CD14-positive monocyte (primary cell): ENCODE measurements around the gene ASTN1. TPM values are rescaled to one million over a fixed set of nuclear protein-coding genes. Genes with fewer than 3 reads are reported as not detected.

Experiments
- DNase-seq, 3 donors: peaks; one replicate each; pipeline ENCODE4 v3.0.0-alpha.2; 2011 to 2022
- H2AFZ ChIP-seq: 2 replicates; pipeline ENCODE4 v1.6.0; 2012; ENCODE audit warnings: mild to moderate bottlenecking, low read depth, low read length, inconsistent platforms; ENCODE audit not compliant: insufficient read depth, poor library complexity, severe bottlenecking
- H3K27ac ChIP-seq, 2 donors: 1 replicate in 1 of 2; 2 replicates in 1 of 2; pipeline ENCODE4 v1.5.1; 2012 to 2013; ENCODE audit warnings: low read length in 2 of 2, control low read depth in 1 of 2, inconsistent platforms in 1 of 2, low read depth in 1 of 2, mild to moderate bottlenecking in 1 of 2
- H3K27me3 ChIP-seq, 2 donors: one replicate each; pipeline versions ENCODE4 v1.6.0 to v1.6.1; 2011 to 2013; ENCODE audit warnings: low read length in 2 of 2; ENCODE audit not compliant: control insufficient read depth in 2 of 2, insufficient read depth in 2 of 2
- H3K36me3 ChIP-seq, 2 donors: replicated peaks in 1 of 2; 1 replicate in 1 of 2; 2 replicates in 1 of 2; pipeline versions ENCODE4 v1.5.1 to v1.6.1; 2012 to 2013; ENCODE audit warnings: low read length in 2 of 2, control low read depth in 1 of 2, inconsistent platforms in 1 of 2, mild to moderate bottlenecking in 1 of 2; ENCODE audit not compliant: insufficient read depth in 2 of 2, control insufficient read depth in 1 of 2
- H3K4me1 ChIP-seq, 2 donors: 1 replicate in 1 of 2; 2 replicates in 1 of 2; pipeline versions ENCODE4 v1.5.1 to v1.6.1; 2012 to 2013; ENCODE audit warnings: low read length in 2 of 2, control low read depth in 1 of 2, inconsistent platforms in 1 of 2, mild to moderate bottlenecking in 1 of 2, moderate library complexity in 1 of 2; ENCODE audit not compliant: insufficient read depth in 2 of 2, control insufficient read depth in 1 of 2
- H3K4me2 ChIP-seq: replicated peaks from 2 replicates; pipeline ENCODE3; 2012; ENCODE audit warnings: low read length, moderate library complexity, mild to moderate bottlenecking; ENCODE audit not compliant: poor library complexity, severe bottlenecking; ENCODE audit errors: extremely low read depth
- H3K4me3 ChIP-seq, 3 experiments: fragments of 200-600 bp in 1 of 3; sonication (generic) in 1 of 3; replicated peaks in 1 of 3; 1 replicate in 2 of 3; 2 replicates in 1 of 3; pipeline ENCODE4 v1.5.1; 2011 to 2013; ENCODE audit warnings: low read length in 3 of 3, mild to moderate bottlenecking in 3 of 3, control low read depth in 2 of 3, low read depth in 2 of 3, inconsistent platforms in 1 of 3, moderate library complexity in 1 of 3
- H3K79me2 ChIP-seq: 2 replicates; pipeline ENCODE4 v1.6.0; 2012; ENCODE audit warnings: mild to moderate bottlenecking, control low read depth, inconsistent platforms, low read length, moderate library complexity; ENCODE audit not compliant: insufficient read depth
- H3K9ac ChIP-seq: 2 replicates; pipeline ENCODE4 v1.6.0; 2017; ENCODE audit warnings: low read length, mild to moderate bottlenecking; ENCODE audit not compliant: insufficient read depth, poor library complexity, severe bottlenecking
- H3K9me3 ChIP-seq, 2 donors: replicated peaks in 1 of 2; 1 replicate in 1 of 2; 2 replicates in 1 of 2; pipeline versions ENCODE4 v1.5.1 to v1.6.1; 2012 to 2013; ENCODE audit warnings: low read length in 2 of 2, control low read depth in 1 of 2; ENCODE audit not compliant: control insufficient read depth in 1 of 2, insufficient read depth in 1 of 2
- H4K20me1 ChIP-seq: 2 replicates; pipeline ENCODE4 v1.6.0; 2012; ENCODE audit warnings: mild to moderate bottlenecking, low read length, control low read depth, moderate library complexity; ENCODE audit not compliant: insufficient read depth
- H3K27ac Mint-ChIP-seq, 7 donors: one replicate each; pipeline ENCODE4 v1.8.0; 2020; ENCODE audit warnings: mild to moderate bottlenecking in 7 of 7, mixed read lengths in 7 of 7, moderate library complexity in 6 of 7, inconsistent platforms in 2 of 7
- H3K27me3 Mint-ChIP-seq, 3 donors: one replicate each; pipeline ENCODE4 v1.8.0; 2021 to 2022; ENCODE audit warnings: low read depth in 3 of 3, mild to moderate bottlenecking in 3 of 3, mixed read lengths in 3 of 3, moderate library complexity in 3 of 3, inconsistent platforms in 1 of 3
- H3K36me3 Mint-ChIP-seq, 2 donors: one replicate each; pipeline ENCODE4 v1.8.0; 2020; ENCODE audit warnings: mixed read lengths in 2 of 2, inconsistent platforms in 1 of 2, mild to moderate bottlenecking in 1 of 2
- H3K4me1 Mint-ChIP-seq: one replicate; pipeline ENCODE4 v1.8.0; 2020; ENCODE audit warnings: mild to moderate bottlenecking, mixed read lengths
- H3K4me3 Mint-ChIP-seq, 2 donors: one replicate each; pipeline ENCODE4 v1.8.0; 2020; ENCODE audit warnings: mild to moderate bottlenecking in 2 of 2, mixed read lengths in 2 of 2, moderate library complexity in 1 of 2
- H3K9me3 Mint-ChIP-seq, 7 donors: one replicate each; pipeline ENCODE4 v1.8.0; 2020 to 2022; ENCODE audit warnings: mixed read lengths in 7 of 7, mild to moderate bottlenecking in 6 of 7, moderate library complexity in 6 of 7, inconsistent platforms in 2 of 7
- WGBS: methylation state at CpG from one replicate; pipeline ENCODE4 v1.1.5; 2013; ENCODE audit warnings: missing lambda C conversion rate; ENCODE audit not compliant: insufficient coverage; 5-methylcytosine and 5-hydroxymethylcytosine counted together
- intact Hi-C, 2 donors: fragments of 100-400 bp; cut with micrococcal nuclease; formaldehyde crosslinking; loops; one replicate each; pipeline versions ENCODE4 v1.15.0 to v1.15.1; 2023
- polyA plus RNA-seq, 3 donors: library from polyadenylated mRNA; depleted of rRNA in 1 of 3; unstranded in 2 of 3; stranded (reverse) in 1 of 3; fragments of 300-500 nt in 2 of 3; fragments of >200 nt in 1 of 3; fragmentation: Illumina TruSeq in 2 of 3; gene quantifications; 1 replicate in 2 of 3; 2 replicates in 1 of 3; pipeline ENCODE4 v1.2.3, GENCODE V29; 2012 to 2021
- TF ChIP-seq, protein P1 (sequence below): fragments of 200-600 bp; IDR thresholded peaks from one replicate; pipeline ENCODE4 v1.8.0; 2022; ENCODE audit warnings: antibody characterized with exemption, mild to moderate bottlenecking

ASTN1 gene
- polyA plus RNA-seq, 3 donors: not detected

DNA sequence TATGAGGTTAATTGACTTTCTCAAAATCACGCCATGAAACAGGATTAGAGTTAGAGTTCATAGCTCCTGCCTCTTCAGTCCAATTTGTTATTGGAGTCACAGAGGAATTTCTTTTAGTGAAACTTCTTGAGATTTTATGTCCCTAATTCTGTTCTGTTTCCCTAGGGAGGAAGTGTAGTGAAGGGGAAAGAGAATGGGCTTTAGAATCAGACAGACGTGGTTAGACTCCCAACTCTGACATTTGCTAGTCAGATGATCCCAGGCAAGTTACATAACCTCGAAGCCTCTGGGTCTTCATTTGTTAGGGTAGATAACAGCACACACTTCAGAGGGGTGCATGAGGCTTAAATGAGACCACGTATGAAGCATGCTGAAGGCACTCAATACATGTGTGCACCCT, 83.9 kb downstream of the ASTN1 start:
- H3K36me3 Mint-ChIP-seq: no peaks in the 10 kb centered on the region
- intact Hi-C loops: no loop called here
- H3K9me3 Mint-ChIP-seq: peaks cover 3 to 5% (median 4%) of the 10 kb centered on the region in 7 donors

GRCh38 chr1:177077734-177078499, 86.6 kb downstream of the ASTN1 start:
- Histone ChIP-seq H3K9ac (no peak overlapping the region), H3K9me3 (no peaks in the 10 kb centered on the region), H3K79me2 (no peaks in the 10 kb centered on the region), H3K27me3 (no peaks in the 10 kb centered on the region), H3K4me2 (no peak overlapping the region), H3K4me1 (no peaks in the 10 kb centered on the region), H2AFZ (no peak overlapping the region), H3K27ac (no peak overlapping the region), H3K36me3 (no peaks in the 10 kb centered on the region), H4K20me1 (no peaks in the 10 kb centered on the region), H3K4me3 (no peak overlapping the region)
- TF ChIP-seq, protein P1, sequence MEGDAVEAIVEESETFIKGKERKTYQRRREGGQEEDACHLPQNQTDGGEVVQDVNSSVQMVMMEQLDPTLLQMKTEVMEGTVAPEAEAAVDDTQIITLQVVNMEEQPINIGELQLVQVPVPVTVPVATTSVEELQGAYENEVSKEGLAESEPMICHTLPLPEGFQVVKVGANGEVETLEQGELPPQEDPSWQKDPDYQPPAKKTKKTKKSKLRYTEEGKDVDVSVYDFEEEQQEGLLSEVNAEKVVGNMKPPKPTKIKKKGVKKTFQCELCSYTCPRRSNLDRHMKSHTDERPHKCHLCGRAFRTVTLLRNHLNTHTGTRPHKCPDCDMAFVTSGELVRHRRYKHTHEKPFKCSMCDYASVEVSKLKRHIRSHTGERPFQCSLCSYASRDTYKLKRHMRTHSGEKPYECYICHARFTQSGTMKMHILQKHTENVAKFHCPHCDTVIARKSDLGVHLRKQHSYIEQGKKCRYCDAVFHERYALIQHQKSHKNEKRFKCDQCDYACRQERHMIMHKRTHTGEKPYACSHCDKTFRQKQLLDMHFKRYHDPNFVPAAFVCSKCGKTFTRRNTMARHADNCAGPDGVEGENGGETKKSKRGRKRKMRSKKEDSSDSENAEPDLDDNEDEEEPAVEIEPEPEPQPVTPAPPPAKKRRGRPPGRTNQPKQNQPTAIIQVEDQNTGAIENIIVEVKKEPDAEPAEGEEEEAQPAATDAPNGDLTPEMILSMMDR: no peak
- Mint-ChIP-seq H3K27ac (no peak overlapping the region), H3K36me3 (no peaks in the 10 kb centered on the region), H3K4me3 (no peak overlapping the region), H3K4me1 (no peaks in the 10 kb centered on the region), H3K27me3 (peaks cover 0 to 2% (median 1%) of the 10 kb centered on the region in 3 donors), H3K9me3 (peaks cover 1 to 6% (median 3%) of the 10 kb centered on the region in 7 donors)
- WGBS: 100% methylated on average over 1 of the region's 4 CpGs
- intact Hi-C loops: no loop called here
- DNase-seq: no peak

More for the DNA sequence above, 83.9 kb downstream of the ASTN1 start:
- Histone ChIP-seq H3K9ac (no peak overlapping the region), H3K4me3 (no peak overlapping the region), H3K79me2 (no peaks in the 10 kb centered on the region), H2AFZ (no peak overlapping the region), H3K36me3 (no peaks in the 10 kb centered on the region), H3K4me1 (no peaks in the 10 kb centered on the region), H3K4me2 (no peak overlapping the region), H3K27me3 (no peaks in the 10 kb centered on the region), H3K9me3 (no peaks in the 10 kb centered on the region), H4K20me1 (no peaks in the 10 kb centered on the region), H3K27ac (no peak overlapping the region)
- no peak overlapping the region for H3K27ac Mint-ChIP-seq
- no peaks in the 10 kb centered on the region for H3K4me1 Mint-ChIP-seq
- no peak overlapping the region for H3K4me3 Mint-ChIP-seq
- peaks cover 0 to 1% (median 0%) of the 10 kb centered on the region in 3 donors for H3K27me3 Mint-ChIP-seq
- TF ChIP-seq, protein P1: no peak
- no peak for DNase-seq
- 80% methylated on average over 1 of the region's 4 CpGs for WGBS
